Measurements from ENCODE around the gene FSD1L. TPM values are rescaled to one million over a fixed set of nuclear protein-coding genes. Genes with fewer than 3 reads are reported as not detected.
A peak's percentile ranks its signal among the peaks of the same experiment; 100 is the strongest.

FSD1L gene
- polyA plus RNA-seq, 3 donors: 0.96 to 3.2 (median 1.5) TPM

GRCh38 chr9:105413525-105413924, 34.3 kb upstream of the FSD1L start:
- H3K9ac ChIP-seq (ENCODE audit: insufficient read depth, low read length, poor library complexity, severe bottlenecking): no peak overlapping the region
- no peak for TF ChIP-seq CTCF (IDR thresholded peaks at IDR 0.05)
- H3K27me3 ChIP-seq (ENCODE audit: control insufficient read depth in 2 of 2, insufficient read depth in 2 of 2, low read length in 2 of 2): no peaks in the 10 kb centered on the region
- no peaks in the 10 kb centered on the region for H3K36me3 ChIP-seq (replicated peaks in 1 of 2; ENCODE audit: control insufficient read depth in 1 of 2, insufficient read depth in 2 of 2, low read length in 2 of 2)
- peaks cover 3% of the 10 kb centered on the region in 2 donors for H3K4me1 ChIP-seq (ENCODE audit: control insufficient read depth in 1 of 2, insufficient read depth in 2 of 2, low read length in 2 of 2)
- Mint-ChIP-seq H3K27ac (peak overlapping the region in 1 of 7 donors; percentile 40), H3K4me1 (peaks cover 7% of the 10 kb centered on the region), H3K27me3 (ENCODE audit: low read depth in 3 of 3) (peaks cover 0 to 2% (median 0%) of the 10 kb centered on the region in 3 donors), H3K4me3 (no peak overlapping the region), H3K36me3 (peaks cover 0 to 4% of the 10 kb centered on the region in 2 donors), H3K9me3 (peaks cover 0 to 8% (median 5%) of the 10 kb centered on the region in 7 donors)
- intact Hi-C loops (cut with micrococcal nuclease): no loop called here
- no peaks in the 10 kb centered on the region for H3K79me2 ChIP-seq (ENCODE audit: insufficient read depth, low read length)
- H3K4me3 ChIP-seq (replicated peaks in 1 of 3; ENCODE audit: low read depth in 2 of 3, low read length in 3 of 3): no peak overlapping the region
- no CpG with 5 or more reads among the region's 2 CpGs for WGBS (ENCODE audit: insufficient coverage)
- no peak overlapping the region for H3K27ac ChIP-seq (ENCODE audit: low read depth in 1 of 2, low read length in 2 of 2)
- no peak overlapping the region for H3K4me2 ChIP-seq (replicated peaks; ENCODE audit: extremely low read depth, low read length, poor library complexity, severe bottlenecking)
- H3K9me3 ChIP-seq (replicated peaks in 1 of 2; ENCODE audit: control insufficient read depth in 1 of 2, insufficient read depth in 1 of 2, low read length in 2 of 2): peaks cover 0 to 4% of the 10 kb centered on the region in 2 donors
- no peak overlapping the region for H2AFZ ChIP-seq (ENCODE audit: insufficient read depth, low read depth, low read length, poor library complexity, severe bottlenecking)
- no peak for DNase-seq
- no peaks in the 10 kb centered on the region for H4K20me1 ChIP-seq (ENCODE audit: insufficient read depth, low read length)

GRCh38 chr9:105414947-105415661, 32.7 kb upstream of the FSD1L start:
- Histone ChIP-seq H3K27me3 (ENCODE audit: control insufficient read depth in 2 of 2, insufficient read depth in 2 of 2, low read length in 2 of 2) (no peaks in the 10 kb centered on the region), H3K9ac (ENCODE audit: insufficient read depth, low read length, poor library complexity, severe bottlenecking) (no peak overlapping the region), H3K79me2 (ENCODE audit: insufficient read depth, low read length) (no peaks in the 10 kb centered on the region), H4K20me1 (ENCODE audit: insufficient read depth, low read length) (no peaks in the 10 kb centered on the region), H2AFZ (ENCODE audit: insufficient read depth, low read depth, low read length, poor library complexity, severe bottlenecking) (no peak overlapping the region), H3K36me3 (replicated peaks in 1 of 2; ENCODE audit: control insufficient read depth in 1 of 2, insufficient read depth in 2 of 2, low read length in 2 of 2) (no peaks in the 10 kb centered on the region), H3K27ac (ENCODE audit: low read depth in 1 of 2, low read length in 2 of 2) (no peak overlapping the region), H3K4me2 (replicated peaks; ENCODE audit: extremely low read depth, low read length, poor library complexity, severe bottlenecking) (no peak overlapping the region), H3K4me1 (ENCODE audit: control insufficient read depth in 1 of 2, insufficient read depth in 2 of 2, low read length in 2 of 2) (peaks cover 13 to 15% of the 10 kb centered on the region in 2 donors), H3K9me3 (replicated peaks in 1 of 2; ENCODE audit: control insufficient read depth in 1 of 2, insufficient read depth in 1 of 2, low read length in 2 of 2) (no peaks in the 10 kb centered on the region), H3K4me3 (replicated peaks in 1 of 3; ENCODE audit: low read depth in 2 of 3, low read length in 3 of 3) (no peak overlapping the region)
- WGBS (ENCODE audit: insufficient coverage): 15% methylated on average over 3 of the region's 6 CpGs
- Mint-ChIP-seq H3K36me3 (no peaks in the 10 kb centered on the region), H3K27me3 (ENCODE audit: low read depth in 3 of 3) (peaks cover 0 to 2% (median 0%) of the 10 kb centered on the region in 3 donors), H3K9me3 (peaks cover 0 to 4% (median 0%) of the 10 kb centered on the region in 7 donors), H3K4me3 (no peak overlapping the region), H3K4me1 (peaks cover 19% of the 10 kb centered on the region), H3K27ac (peak overlapping the region in 2 of 7 donors; percentile 9 to 52)
- TF ChIP-seq CTCF (IDR thresholded peaks at IDR 0.05): peak; percentile 96
- intact Hi-C loops (cut with micrococcal nuclease): loop anchor here (2.0 to 5.0 kb wide), 2 partner anchors 253 to 254 kb away; no protein-coding TSS in a partner anchor
- peak; percentile 25 to 56 (median 55) for DNase-seq
